ENCODE data around the gene NCDN.

The NCDN gene

GRCh38 chr1:35570589-35571137 lies 13.1 kb downstream of the NCDN start:
- no peak for DNase-seq (ENCODE audit: low read depth)
- H3K4me3 ChIP-seq (ENCODE audit: low read depth, low read length): no peak overlapping the region
- TF ChIP-seq CTCF (conservative IDR thresholded peaks at IDR 0.05; ENCODE audit: low read depth, low read length): no peak

- DNase-seq (ENCODE audit: low read depth): no peak
- H3K4me3 ChIP-seq (ENCODE audit: low read depth, low read length): no peak overlapping the region
- TF ChIP-seq CTCF (conservative IDR thresholded peaks at IDR 0.05; ENCODE audit: low read depth, low read length): no peak
Measured at GRCh38 chr1:35571263-35571662, 13.7 kb downstream of the NCDN start.

DNA sequence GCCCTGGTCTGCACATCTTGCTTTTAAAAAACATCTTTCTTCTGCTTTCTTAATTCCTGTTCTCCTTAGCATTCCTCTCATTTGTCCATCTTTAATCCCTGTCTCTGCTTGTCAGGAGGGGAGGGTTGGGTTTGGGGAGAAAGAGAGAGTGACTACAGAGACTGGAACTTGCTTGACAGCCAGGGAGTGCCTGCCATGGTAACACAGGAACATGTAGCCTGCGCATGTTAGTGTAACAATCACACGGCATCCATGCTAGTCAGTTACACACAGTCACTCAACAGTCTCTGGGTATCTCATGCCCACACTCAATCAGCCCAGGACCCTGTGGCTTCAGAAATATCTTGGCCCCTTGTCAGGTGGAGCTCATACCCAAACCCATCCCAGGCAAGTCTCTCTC lies 14.7 kb downstream of the NCDN start:
- no peak for TF ChIP-seq CTCF (conservative IDR thresholded peaks at IDR 0.05; ENCODE audit: low read depth, low read length)
- no peak overlapping the region for H3K4me3 ChIP-seq (ENCODE audit: low read depth, low read length)

DNA sequence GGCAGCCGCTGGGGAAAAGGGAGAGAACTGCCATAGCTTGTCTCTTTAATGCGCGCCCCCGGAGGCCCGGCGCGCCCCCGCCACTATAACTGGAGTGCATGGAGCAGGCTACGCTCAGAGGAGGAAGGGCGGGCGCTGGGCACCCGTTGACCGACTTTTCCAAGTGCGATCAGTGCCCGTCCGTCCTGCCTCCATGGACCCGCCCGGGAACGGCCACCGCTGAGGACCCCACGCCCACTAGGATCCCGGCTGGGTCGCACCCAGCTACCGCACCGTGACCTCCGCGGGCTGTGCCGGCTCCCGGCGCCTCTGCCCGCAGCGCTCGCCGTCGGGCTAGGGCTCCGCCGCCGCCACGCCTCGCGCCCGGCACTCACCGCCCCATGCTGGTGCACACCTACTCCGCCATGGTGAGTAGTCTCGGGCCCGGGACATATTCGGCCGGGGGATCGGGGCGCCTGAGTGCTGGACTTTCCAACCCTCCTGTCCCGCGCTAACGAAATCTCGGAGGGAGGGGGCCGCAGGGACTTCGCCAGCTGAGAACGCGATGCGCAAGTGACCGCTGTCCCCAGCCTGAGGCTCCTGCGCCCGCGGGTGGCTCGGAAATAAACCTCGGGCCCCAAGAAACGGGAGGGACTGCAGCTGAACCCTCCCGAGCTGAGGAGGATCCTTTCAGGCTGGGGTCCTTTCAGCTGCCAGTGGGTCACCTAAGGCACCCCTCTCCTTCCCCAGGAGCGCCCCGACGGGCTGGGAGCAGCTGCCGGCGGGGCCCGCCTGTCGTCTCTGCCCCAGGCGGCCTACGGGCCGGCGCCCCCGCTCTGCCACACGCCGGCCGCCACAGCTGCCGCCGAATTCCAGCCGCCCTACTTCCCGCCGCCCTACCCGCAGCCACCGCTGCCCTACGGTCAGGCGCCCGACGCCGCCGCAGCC lies 15.9 kb downstream of the NCDN start, which contains the start of gene TFAP2E:
Gene TFAP2E, plus strand, starts transcription at position 117 of the 927 bp plus-strand sequence. Its CDS starts 264 bp downstream, at position 381.
- TF ChIP-seq CTCF (conservative IDR thresholded peaks at IDR 0.05; ENCODE audit: low read depth, low read length): no peak
- peak within 1 kb of the TSS; percentile 60 for H3K4me3 ChIP-seq (ENCODE audit: low read depth, low read length)
- DNase-seq (ENCODE audit: low read depth): no peak

More for the DNA sequence above, 14.7 kb downstream of the NCDN start:
- no peak for DNase-seq (ENCODE audit: low read depth)

GRCh38 chr1:35574125-35574654 lies 16.6 kb downstream of the NCDN start:
- no peak overlapping the region for H3K4me3 ChIP-seq (ENCODE audit: low read depth, low read length)
- DNase-seq (ENCODE audit: low read depth): no peak
- no peak for TF ChIP-seq CTCF (conservative IDR thresholded peaks at IDR 0.05; ENCODE audit: low read depth, low read length)

DNA sequence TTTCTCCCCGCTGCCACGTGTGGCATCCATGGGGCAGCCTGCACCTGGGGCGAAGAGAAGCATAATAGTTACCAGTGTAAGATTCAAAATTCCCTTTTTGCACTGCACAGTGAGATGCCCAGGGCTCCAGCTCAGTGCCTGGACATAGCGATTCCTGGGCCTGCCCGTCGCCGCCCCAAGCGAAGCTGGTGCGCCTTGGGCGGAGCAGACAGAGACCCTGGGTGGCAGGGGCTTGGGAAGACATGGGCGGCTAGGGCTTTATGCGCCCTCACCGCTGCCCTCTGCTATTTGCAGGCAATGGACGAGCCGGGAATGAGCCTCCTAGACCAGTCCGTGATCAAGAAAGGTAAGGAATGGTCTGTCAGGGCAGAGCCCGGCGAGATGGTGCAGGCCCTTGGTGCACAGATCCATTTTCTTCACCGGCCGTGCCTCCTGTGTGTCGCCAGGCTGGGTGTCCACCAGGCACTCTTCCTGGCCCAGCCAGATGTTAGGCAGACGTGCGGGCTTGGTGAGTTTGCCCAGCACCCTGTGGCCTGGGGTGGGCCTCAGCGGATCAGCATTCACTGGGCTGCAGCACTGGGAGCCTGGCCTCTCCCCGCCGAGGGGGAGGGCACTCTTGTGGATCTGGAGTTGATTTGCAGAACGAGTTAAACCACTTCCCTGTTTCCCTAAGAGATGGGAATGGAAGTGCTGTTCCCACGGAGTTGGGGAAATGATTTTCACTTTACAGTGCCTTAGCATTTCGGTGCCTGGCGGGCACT lies 17.2 kb downstream of the NCDN start:
- no peak for DNase-seq (ENCODE audit: low read depth)
- no peak for TF ChIP-seq CTCF (conservative IDR thresholded peaks at IDR 0.05; ENCODE audit: low read depth, low read length)
- no peak overlapping the region for H3K4me3 ChIP-seq (ENCODE audit: low read depth, low read length)
